Measurements from ENCODE around the gene ZMYM2. TPM values are rescaled to one million over a fixed set of nuclear protein-coding genes. Genes with fewer than 3 reads are reported as not detected.

ZMYM2 gene
- total RNA-seq, 4 donors from 2014 or later: 40.6 to 92.8 (median 50.7) TPM

- Histone ChIP-seq H3K36me3 (peaks cover 7 to 87% of the 10 kb centered on the region in 2 donors), H3K9me3 (no peaks in the 10 kb centered on the region), H3K27ac (no peak overlapping the region), H3K27me3 (no peaks in the 10 kb centered on the region), H3K4me1 (no peaks in the 10 kb centered on the region), H3K4me3 (no peak overlapping the region)
- no peak for TF ChIP-seq CTCF (IDR thresholded peaks at IDR 0.05)
- no peak for TF ChIP-seq EP300 (IDR thresholded peaks at IDR 0.05)
- TF ChIP-seq POLR2AphosphoS5 (IDR thresholded peaks at IDR 0.05): no peak
- no peak for TF ChIP-seq POLR2A (IDR thresholded peaks at IDR 0.05)
- no peak for ATAC-seq
- 89 to 100% methylated on average over 1 of the region's 1 CpG for WGBS, 2 donors (ENCODE audit: low coverage in 1 of 2)
Observed at GRCh38 chr13:20058476-20058875, 99.9 kb downstream of the ZMYM2 start.

- H3K4me1 ChIP-seq: no peaks in the 10 kb centered on the region
- peaks cover 7 to 90% of the 10 kb centered on the region in 2 donors for H3K36me3 ChIP-seq
- no peaks in the 10 kb centered on the region for H3K9me3 ChIP-seq
- ATAC-seq: no peak
- H3K4me3 ChIP-seq: no peak overlapping the region
- WGBS, 2 donors (ENCODE audit: low coverage in 1 of 2): 100% methylated on average over 1 of the region's 1 CpG
- H3K27ac ChIP-seq: no peak overlapping the region
- H3K27me3 ChIP-seq: no peaks in the 10 kb centered on the region
- TF ChIP-seq EP300 (IDR thresholded peaks at IDR 0.05): no peak
Observed at GRCh38 chr13:20064128-20064527, 105.6 kb downstream of the ZMYM2 start.

GRCh38 chr13:20065516-20065915, 107.0 kb downstream of the ZMYM2 start:
- Histone ChIP-seq H3K4me1 (no peaks in the 10 kb centered on the region), H3K27me3 (no peaks in the 10 kb centered on the region), H3K36me3 (peaks cover 1 to 83% of the 10 kb centered on the region in 2 donors), H3K9me3 (no peaks in the 10 kb centered on the region), H3K4me3 (no peak overlapping the region), H3K27ac (no peak overlapping the region)
- WGBS, 2 donors (ENCODE audit: low coverage in 1 of 2): 90 to 93% methylated on average over 2 to 5 of the region's 5 CpGs
- no peak for TF ChIP-seq POLR2AphosphoS5 (IDR thresholded peaks at IDR 0.05)
- TF ChIP-seq POLR2A (IDR thresholded peaks at IDR 0.05): no peak
- no peak for TF ChIP-seq EP300 (IDR thresholded peaks at IDR 0.05)
- no peak for TF ChIP-seq CTCF (IDR thresholded peaks at IDR 0.05)
- no peak for ATAC-seq

GRCh38 chr13:20069956-20070355, 111.4 kb downstream of the ZMYM2 start:
- no peak for ATAC-seq
- H3K36me3 ChIP-seq: peaks cover 3 to 88% of the 10 kb centered on the region in 2 donors
- H3K4me1 ChIP-seq: no peaks in the 10 kb centered on the region
- no peaks in the 10 kb centered on the region for H3K9me3 ChIP-seq
- TF ChIP-seq POLR2A (IDR thresholded peaks at IDR 0.05) (no peak), CTCF (IDR thresholded peaks at IDR 0.05) (no peak), POLR2AphosphoS5 (IDR thresholded peaks at IDR 0.05) (no peak), EP300 (IDR thresholded peaks at IDR 0.05) (no peak)
- no peaks in the 10 kb centered on the region for H3K27me3 ChIP-seq
- no peak overlapping the region for H3K27ac ChIP-seq
- 92% methylated on average over 3 of the region's 3 CpGs for WGBS, 2 donors (ENCODE audit: low coverage in 1 of 2)
- H3K4me3 ChIP-seq: no peak overlapping the region

- Histone ChIP-seq H3K4me1 (no peaks in the 10 kb centered on the region), H3K27ac (no peak overlapping the region), H3K4me3 (no peak overlapping the region), H3K36me3 (peaks cover 3 to 62% of the 10 kb centered on the region in 2 donors), H3K27me3 (no peaks in the 10 kb centered on the region), H3K9me3 (no peaks in the 10 kb centered on the region)
- no peak for ATAC-seq
- WGBS, 2 donors (ENCODE audit: low coverage in 1 of 2): 75 to 93% methylated on average over 2 of the region's 2 CpGs
- TF ChIP-seq POLR2A (IDR thresholded peaks at IDR 0.05): no peak
- no peak for TF ChIP-seq EP300 (IDR thresholded peaks at IDR 0.05)
- no peak for TF ChIP-seq POLR2AphosphoS5 (IDR thresholded peaks at IDR 0.05)
- no peak for TF ChIP-seq CTCF (IDR thresholded peaks at IDR 0.05)
Observed at GRCh38 chr13:20073775-20074174, 115.2 kb downstream of the ZMYM2 start.

Data from gastroesophageal sphincter (tissue), 4 donors.